ENCODE data around the gene A3GALT2. TPM values are rescaled to one million over a fixed set of nuclear protein-coding genes. Genes with fewer than 3 reads are reported as not detected.

A3GALT2 gene
- total RNA-seq, 4 donors from 2014 or later, result 0.58 TPM; not detected in 3

DNA sequence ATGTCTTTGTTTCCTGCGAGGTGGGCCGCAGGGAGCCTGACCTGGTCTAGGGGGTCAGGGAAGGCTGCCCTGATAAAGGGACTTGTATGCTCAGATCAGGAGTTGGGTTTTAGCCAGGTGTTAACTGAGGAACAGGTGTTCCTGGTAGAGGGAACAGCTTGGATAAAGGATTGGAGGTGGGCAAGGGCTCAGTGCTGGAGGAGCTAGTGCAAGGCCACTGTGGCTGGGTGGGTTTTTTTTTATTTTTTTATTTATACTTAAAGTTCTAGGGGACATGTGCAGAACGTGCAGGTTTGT, 31.1 kb downstream of the A3GALT2 start:
- Histone ChIP-seq H3K36me3 (no peaks in the 10 kb centered on the region), H3K4me3 (no peak overlapping the region), H3K27ac (no peak overlapping the region), H3K4me1 (peaks cover 0 to 7% of the 10 kb centered on the region in 2 donors), H3K9me3 (no peaks in the 10 kb centered on the region), H3K27me3 (no peaks in the 10 kb centered on the region)
- intact Hi-C loops (cut with DNase I; ENCODE audit: low total_unique reads), result no loop called here
- TF ChIP-seq POLR2A (IDR thresholded peaks at IDR 0.05), result no peak
- TF ChIP-seq, protein P1, sequence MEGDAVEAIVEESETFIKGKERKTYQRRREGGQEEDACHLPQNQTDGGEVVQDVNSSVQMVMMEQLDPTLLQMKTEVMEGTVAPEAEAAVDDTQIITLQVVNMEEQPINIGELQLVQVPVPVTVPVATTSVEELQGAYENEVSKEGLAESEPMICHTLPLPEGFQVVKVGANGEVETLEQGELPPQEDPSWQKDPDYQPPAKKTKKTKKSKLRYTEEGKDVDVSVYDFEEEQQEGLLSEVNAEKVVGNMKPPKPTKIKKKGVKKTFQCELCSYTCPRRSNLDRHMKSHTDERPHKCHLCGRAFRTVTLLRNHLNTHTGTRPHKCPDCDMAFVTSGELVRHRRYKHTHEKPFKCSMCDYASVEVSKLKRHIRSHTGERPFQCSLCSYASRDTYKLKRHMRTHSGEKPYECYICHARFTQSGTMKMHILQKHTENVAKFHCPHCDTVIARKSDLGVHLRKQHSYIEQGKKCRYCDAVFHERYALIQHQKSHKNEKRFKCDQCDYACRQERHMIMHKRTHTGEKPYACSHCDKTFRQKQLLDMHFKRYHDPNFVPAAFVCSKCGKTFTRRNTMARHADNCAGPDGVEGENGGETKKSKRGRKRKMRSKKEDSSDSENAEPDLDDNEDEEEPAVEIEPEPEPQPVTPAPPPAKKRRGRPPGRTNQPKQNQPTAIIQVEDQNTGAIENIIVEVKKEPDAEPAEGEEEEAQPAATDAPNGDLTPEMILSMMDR (IDR thresholded peaks at IDR 0.05), result no peak
- DNase-seq, result no peak

- DNase-seq, result peak in 1 of 2 donors; percentile 15
- H3K9me3 ChIP-seq, result no peaks in the 10 kb centered on the region
- no peaks in the 10 kb centered on the region for H3K36me3 ChIP-seq
- H3K4me3 ChIP-seq, result no peak overlapping the region
- H3K27me3 ChIP-seq, result no peaks in the 10 kb centered on the region
- H3K27ac ChIP-seq, result peak overlapping the region in 1 of 2 donors; percentile 41
- TF ChIP-seq, protein P1 (IDR thresholded peaks at IDR 0.05), result no peak
- TF ChIP-seq POLR2A (IDR thresholded peaks at IDR 0.05), result no peak
- intact Hi-C loops (cut with DNase I; ENCODE audit: low total_unique reads), result no loop called here
- peaks cover 0 to 7% of the 10 kb centered on the region in 2 donors for H3K4me1 ChIP-seq
These were observed 31.7 kb downstream of the A3GALT2 start for GRCh38 chr1:33288976-33289857.

- H3K36me3 ChIP-seq, result no peaks in the 10 kb centered on the region
- DNase-seq, result no peak
These were observed 33.6 kb downstream of the A3GALT2 start for GRCh38 chr1:33287317-33287716.

GRCh38 chr1:33286451-33287185, 34.3 kb downstream of the A3GALT2 start:
- no peak for TF ChIP-seq POLR2A (IDR thresholded peaks at IDR 0.05)
- intact Hi-C loops (cut with DNase I; ENCODE audit: low total_unique reads), result no loop called here
- Histone ChIP-seq H3K4me1 (peaks cover 0 to 7% of the 10 kb centered on the region in 2 donors), H3K27ac (no peak overlapping the region), H3K36me3 (no peaks in the 10 kb centered on the region), H3K27me3 (no peaks in the 10 kb centered on the region), H3K9me3 (no peaks in the 10 kb centered on the region), H3K4me3 (no peak overlapping the region)
- no peak for DNase-seq

More at GRCh38 chr1:33287317-33287716, 33.6 kb downstream of the A3GALT2 start:
- H3K4me3 ChIP-seq, result no peak overlapping the region
- H3K4me1 ChIP-seq, result peaks cover 0 to 7% of the 10 kb centered on the region in 2 donors
- H3K27me3 ChIP-seq, result no peaks in the 10 kb centered on the region
- H3K27ac ChIP-seq, result no peak overlapping the region
- TF ChIP-seq POLR2A (IDR thresholded peaks at IDR 0.05), result no peak
- TF ChIP-seq, protein P1 (IDR thresholded peaks at IDR 0.05), result no peak
- intact Hi-C loops (cut with DNase I; ENCODE audit: low total_unique reads), result no loop called here
- H3K9me3 ChIP-seq, result no peaks in the 10 kb centered on the region

DNA sequence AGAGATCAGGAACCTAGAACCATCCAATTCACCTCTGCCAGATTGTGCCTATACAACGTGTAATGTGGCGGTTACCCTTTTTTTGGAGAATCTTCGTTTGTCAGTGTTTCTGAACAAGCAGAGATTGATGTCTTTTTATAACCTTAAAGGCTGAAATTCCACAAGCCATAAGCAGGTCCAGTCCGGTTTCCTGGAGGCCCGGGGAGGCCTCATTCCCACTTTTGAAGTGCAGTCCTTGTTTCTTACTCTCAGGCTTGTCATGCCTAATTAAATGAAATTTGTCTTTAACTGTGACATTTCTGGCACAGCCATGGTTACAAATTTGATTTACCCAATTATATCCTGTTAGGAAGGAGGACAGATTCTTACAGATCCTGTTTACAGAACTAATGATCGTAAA, 36.8 kb downstream of the A3GALT2 start:
- no peaks in the 10 kb centered on the region for H3K27me3 ChIP-seq
- intact Hi-C loops (cut with DNase I; ENCODE audit: low total_unique reads), result no loop called here
- DNase-seq, result no peak
- no peak overlapping the region for H3K4me3 ChIP-seq
- no peak overlapping the region for H3K27ac ChIP-seq
- no peaks in the 10 kb centered on the region for H3K36me3 ChIP-seq
- no peak for TF ChIP-seq POLR2A (IDR thresholded peaks at IDR 0.05)
- TF ChIP-seq, protein P1 (IDR thresholded peaks at IDR 0.05), result no peak
- H3K4me1 ChIP-seq, result peaks cover 0 to 4% of the 10 kb centered on the region in 2 donors
- no peaks in the 10 kb centered on the region for H3K9me3 ChIP-seq

All from uterus (tissue), 4 donors.